ENCODE results near the gene PRR23E.

PRR23E gene

DNA sequence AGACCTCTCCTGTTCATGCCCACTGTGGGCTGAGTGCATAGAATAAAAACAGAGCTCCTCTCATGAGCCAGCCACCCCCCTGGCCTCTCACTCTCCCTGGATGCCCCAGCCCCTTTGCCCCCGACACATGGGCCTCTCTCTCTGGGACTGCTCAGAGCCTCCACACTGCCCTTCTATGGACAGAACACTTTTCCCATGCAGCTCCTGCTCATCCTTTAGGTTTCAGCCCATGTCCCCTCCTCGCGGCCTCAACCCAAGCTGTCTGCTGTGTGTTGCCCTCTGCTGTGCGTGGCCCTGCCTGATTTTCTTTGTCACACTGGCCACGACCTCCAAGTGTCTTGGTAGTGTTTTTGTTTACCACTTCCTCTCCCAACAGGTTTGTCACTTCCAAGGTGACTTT is 20.7 kb upstream of the PRR23E start:
- H3K27ac Mint-ChIP-seq, result no peak overlapping the region
- no peaks in the 10 kb centered on the region for H3K4me1 Mint-ChIP-seq
- H3K4me3 Mint-ChIP-seq, result no peak overlapping the region

DNA sequence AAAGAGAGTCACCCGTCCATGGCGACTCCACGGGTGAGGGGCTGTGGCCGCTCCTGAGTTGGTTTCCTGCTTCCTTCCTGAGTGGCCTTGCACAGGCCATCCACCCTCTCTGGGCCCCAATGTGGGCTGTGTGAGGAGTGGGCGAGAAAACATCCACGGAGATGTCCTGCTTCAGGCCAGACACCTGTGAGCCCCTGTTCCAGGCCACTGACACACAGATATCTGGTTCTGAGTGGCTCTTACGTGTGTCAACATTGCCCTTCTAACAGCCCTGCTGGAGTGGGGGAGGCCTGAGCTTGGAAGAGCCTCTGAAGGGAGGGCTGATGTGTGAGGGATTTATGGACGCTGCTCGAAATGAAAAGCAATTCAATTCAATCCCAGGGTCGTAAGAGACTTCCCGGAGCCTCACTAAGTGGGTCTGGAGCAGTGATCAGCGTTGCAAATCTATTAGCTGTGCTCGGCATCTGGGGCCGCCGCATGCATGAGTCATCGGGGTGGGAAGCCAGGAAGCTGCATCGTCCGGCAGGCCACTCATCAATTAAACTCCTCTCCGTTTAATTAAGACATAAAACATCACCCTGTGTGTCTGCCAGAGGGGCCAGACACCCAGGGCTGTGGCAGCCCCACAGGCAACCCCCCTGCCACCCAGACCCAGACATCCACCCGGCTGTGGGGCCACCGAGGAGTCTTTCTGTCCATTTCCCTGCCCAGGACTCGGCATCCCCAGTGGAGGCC is 20.0 kb upstream of the PRR23E start:
- Mint-ChIP-seq H3K9me3 (peaks cover 2% of the 10 kb centered on the region), H3K27ac (no peak overlapping the region)
- CTCF ChIA-PET, result no interaction called here

More for the DNA sequence above, 20.7 kb upstream of the PRR23E start:
- DNase-seq, result no peak
- H3K36me3 Mint-ChIP-seq, result no peaks in the 10 kb centered on the region
- no peaks in the 10 kb centered on the region for H3K9me3 Mint-ChIP-seq
- CTCF ChIA-PET, result no interaction called here
- peaks cover 12% of the 10 kb centered on the region for H3K27me3 Mint-ChIP-seq

DNA sequence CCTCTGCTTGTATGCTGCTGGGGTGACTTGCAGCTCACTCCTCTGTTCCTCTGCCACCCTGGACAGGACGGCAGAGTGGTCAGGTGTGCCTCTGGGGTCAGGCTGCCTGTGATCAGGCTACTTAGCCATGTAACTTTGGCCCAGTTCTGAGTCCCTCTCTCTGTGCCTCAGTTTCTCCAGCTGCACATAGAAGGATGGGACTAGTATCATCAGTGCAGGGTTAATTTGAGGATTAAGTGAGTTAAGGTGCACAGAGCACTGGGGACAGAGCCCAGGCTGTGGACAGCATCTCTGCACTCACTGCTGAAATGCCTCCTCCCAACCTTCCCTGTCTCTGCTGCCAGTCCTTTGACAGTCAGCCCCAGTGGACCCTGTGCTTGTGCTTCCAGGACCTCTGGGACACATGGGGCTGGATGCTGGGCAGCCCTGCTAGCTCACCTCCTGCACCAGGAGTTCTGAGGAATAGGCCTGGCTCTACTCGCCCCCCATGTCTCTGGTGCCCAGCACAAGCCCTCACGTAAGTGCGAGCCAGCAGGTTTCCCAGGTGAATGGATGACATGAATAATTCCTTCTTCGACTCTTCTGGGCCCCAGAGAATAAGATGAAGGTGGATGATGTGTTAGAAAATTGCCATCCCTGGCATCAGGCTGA is 19.3 kb upstream of the PRR23E start:
- H3K27me3 Mint-ChIP-seq, result peaks cover 12% of the 10 kb centered on the region
- H3K4me3 Mint-ChIP-seq, result no peak overlapping the region
- CTCF ChIA-PET, result no interaction called here
- no peaks in the 10 kb centered on the region for H3K36me3 Mint-ChIP-seq
- no peaks in the 10 kb centered on the region for H3K4me1 Mint-ChIP-seq
- H3K9me3 Mint-ChIP-seq, result peaks cover 2% of the 10 kb centered on the region
- no peak for DNase-seq
- H3K27ac Mint-ChIP-seq, result no peak overlapping the region

More for the DNA sequence above, 20.0 kb upstream of the PRR23E start:
- Mint-ChIP-seq H3K27me3 (peaks cover 12% of the 10 kb centered on the region), H3K36me3 (no peaks in the 10 kb centered on the region), H3K4me1 (no peaks in the 10 kb centered on the region), H3K4me3 (no peak overlapping the region)
- DNase-seq, result no peak

GRCh38 chr3:127174284-127174683 is 18.6 kb upstream of the PRR23E start:
- Mint-ChIP-seq H3K27ac (no peak overlapping the region), H3K9me3 (peaks cover 2% of the 10 kb centered on the region), H3K36me3 (no peaks in the 10 kb centered on the region), H3K4me3 (no peak overlapping the region), H3K27me3 (peaks cover 12% of the 10 kb centered on the region), H3K4me1 (no peaks in the 10 kb centered on the region)
- DNase-seq, result no peak
- CTCF ChIA-PET, result no interaction called here

GRCh38 chr3:127174715-127175140 is 18.2 kb upstream of the PRR23E start:
- Mint-ChIP-seq H3K4me1 (no peaks in the 10 kb centered on the region), H3K27me3 (peaks cover 12% of the 10 kb centered on the region), H3K27ac (no peak overlapping the region), H3K9me3 (peaks cover 2% of the 10 kb centered on the region), H3K4me3 (no peak overlapping the region), H3K36me3 (no peaks in the 10 kb centered on the region)
- no peak for DNase-seq
- CTCF ChIA-PET, result no interaction called here

- peaks cover 12% of the 10 kb centered on the region for H3K27me3 Mint-ChIP-seq
- no peak overlapping the region for H3K27ac Mint-ChIP-seq
- no peaks in the 10 kb centered on the region for H3K36me3 Mint-ChIP-seq
- no peak for DNase-seq
- peaks cover 2% of the 10 kb centered on the region for H3K9me3 Mint-ChIP-seq
- no peaks in the 10 kb centered on the region for H3K4me1 Mint-ChIP-seq
- CTCF ChIA-PET, result no interaction called here
- no peak overlapping the region for H3K4me3 Mint-ChIP-seq
Observed at GRCh38 chr3:127175272-127175671, 17.7 kb upstream of the PRR23E start.

DNA sequence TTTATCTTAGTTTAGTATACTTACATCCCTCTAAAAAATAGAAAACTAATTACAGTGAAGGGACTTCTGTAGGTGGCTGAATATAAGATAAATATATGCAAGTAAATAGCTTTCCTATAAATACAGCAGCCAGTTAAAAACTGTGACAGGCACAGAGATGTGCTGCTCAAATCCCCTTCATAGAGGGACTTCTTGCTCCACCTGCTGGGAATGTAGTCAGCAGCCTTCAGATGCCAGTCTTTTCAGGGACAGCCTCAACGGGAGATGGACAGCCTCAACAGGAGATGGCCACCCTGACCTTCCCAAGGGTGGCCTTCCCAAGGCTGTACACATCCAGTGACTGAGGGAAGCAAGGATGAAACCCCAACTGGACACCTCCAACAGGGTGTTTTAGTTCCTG is 15.7 kb upstream of the PRR23E start:
- CTCF ChIA-PET, result no interaction called here
- Mint-ChIP-seq H3K4me1 (no peaks in the 10 kb centered on the region), H3K27me3 (peaks cover 6% of the 10 kb centered on the region), H3K4me3 (no peak overlapping the region), H3K27ac (no peak overlapping the region), H3K9me3 (peaks cover 2% of the 10 kb centered on the region), H3K36me3 (no peaks in the 10 kb centered on the region)
- no peak for DNase-seq

- Mint-ChIP-seq H3K27me3 (no peaks in the 10 kb centered on the region), H3K4me1 (no peaks in the 10 kb centered on the region), H3K27ac (no peak overlapping the region), H3K9me3 (peaks cover 2% of the 10 kb centered on the region), H3K4me3 (no peak overlapping the region), H3K36me3 (no peaks in the 10 kb centered on the region)
- CTCF ChIA-PET, result no interaction called here
- DNase-seq, result no peak
Observed at GRCh38 chr3:127180859-127181258, 12.1 kb upstream of the PRR23E start.

DNA sequence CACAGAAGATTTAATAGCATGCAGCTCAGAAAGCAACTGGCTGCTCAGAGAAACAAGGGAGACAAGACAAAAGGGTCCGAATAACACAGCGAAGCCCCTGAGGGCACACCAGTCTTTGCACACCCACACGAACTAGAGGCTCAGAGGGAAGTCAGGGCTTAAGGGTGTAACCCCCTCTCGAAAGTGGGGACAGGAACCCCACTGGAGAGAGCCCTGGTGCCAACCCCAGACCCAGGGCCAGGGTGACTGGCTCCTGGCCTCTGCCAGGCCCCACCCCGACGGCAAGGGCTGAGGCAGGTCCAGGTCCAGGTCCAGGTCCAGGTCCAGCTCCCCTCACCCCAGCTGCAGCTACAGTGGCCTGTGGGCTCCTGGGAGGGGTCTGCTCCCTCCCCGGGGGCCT is 10.5 kb upstream of the PRR23E start:
- CTCF ChIA-PET, result no interaction called here
- DNase-seq, result no peak
- Mint-ChIP-seq H3K36me3 (no peaks in the 10 kb centered on the region), H3K27ac (no peak overlapping the region), H3K4me3 (no peak overlapping the region), H3K9me3 (peaks cover 2% of the 10 kb centered on the region), H3K4me1 (no peaks in the 10 kb centered on the region), H3K27me3 (no peaks in the 10 kb centered on the region)

- no peak for DNase-seq
- no peaks in the 10 kb centered on the region for H3K9me3 Mint-ChIP-seq
- no peak overlapping the region for H3K27ac Mint-ChIP-seq
- H3K36me3 Mint-ChIP-seq, result no peaks in the 10 kb centered on the region
- H3K4me1 Mint-ChIP-seq, result no peaks in the 10 kb centered on the region
- no peaks in the 10 kb centered on the region for H3K27me3 Mint-ChIP-seq
- CTCF ChIA-PET, result no interaction called here
- H3K4me3 Mint-ChIP-seq, result no peak overlapping the region
Observed at GRCh38 chr3:127182848-127183714, 9.8 kb upstream of the PRR23E start.

DNA sequence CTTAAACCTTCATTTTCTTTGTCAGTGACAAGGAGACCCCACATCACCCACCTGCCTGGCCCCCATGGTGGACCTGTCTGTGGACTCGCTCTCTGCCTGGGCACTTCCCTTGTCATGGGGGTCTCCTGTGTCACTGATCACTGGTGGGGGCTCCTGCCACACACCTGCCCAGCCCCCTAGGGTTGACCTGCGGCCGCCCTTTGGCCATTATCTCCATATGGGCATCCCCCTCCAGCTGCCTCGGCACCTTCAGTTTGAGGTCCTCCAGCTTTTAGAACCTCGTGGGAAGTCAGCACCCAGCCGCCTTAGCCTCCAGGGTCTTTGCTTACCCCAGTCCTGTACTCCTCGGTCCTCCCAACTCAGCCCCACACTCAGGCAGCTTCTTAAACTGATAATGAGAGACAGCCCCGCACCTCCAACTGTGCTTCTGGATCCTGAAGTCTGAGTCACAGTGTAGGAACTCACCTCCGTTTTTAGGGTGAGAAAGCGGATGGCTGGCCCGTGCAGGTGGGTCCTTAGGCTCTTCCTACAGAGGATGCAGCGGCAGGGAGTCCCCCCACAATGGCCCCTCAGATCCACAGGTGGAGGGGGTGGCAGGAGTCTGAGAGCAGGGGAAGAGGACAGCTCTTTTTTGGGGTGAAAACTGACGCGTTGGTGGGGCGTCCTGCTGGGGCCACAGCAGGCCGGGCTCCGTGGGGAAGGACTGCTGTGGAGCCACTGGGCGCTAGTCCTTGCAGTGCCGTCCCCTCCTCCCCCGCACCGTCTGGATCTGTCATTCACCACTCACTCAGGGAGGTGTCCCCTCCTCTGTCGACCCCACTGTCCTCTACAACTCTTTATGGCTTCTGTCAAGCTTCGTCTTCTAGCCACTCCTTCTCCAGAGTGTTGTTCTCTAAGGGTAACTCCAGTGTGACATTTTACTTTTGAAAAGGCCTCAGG is 8.7 kb upstream of the PRR23E start:
- Mint-ChIP-seq H3K9me3 (no peaks in the 10 kb centered on the region), H3K36me3 (no peaks in the 10 kb centered on the region), H3K4me3 (no peak overlapping the region), H3K27me3 (no peaks in the 10 kb centered on the region), H3K27ac (no peak overlapping the region), H3K4me1 (no peaks in the 10 kb centered on the region)
- DNase-seq, result no peak
- CTCF ChIA-PET, result no interaction called here

DNA sequence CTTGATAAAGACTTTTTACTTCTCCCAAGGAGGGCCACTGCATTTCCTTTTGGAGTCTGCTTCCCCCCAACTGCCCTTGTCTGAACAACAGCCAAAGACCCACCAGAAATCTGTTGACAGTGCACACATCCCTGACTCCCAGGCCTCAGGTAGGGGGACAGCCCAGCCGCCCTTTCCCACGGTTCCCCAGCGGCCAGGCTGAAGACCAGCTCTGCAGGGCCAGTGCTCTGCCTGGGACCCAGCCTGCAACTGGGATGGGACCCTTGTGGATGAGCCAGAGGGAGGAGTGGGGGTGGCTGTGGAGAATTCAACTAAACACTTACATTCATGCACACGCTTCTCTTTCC is 8.1 kb upstream of the PRR23E start:
- no peaks in the 10 kb centered on the region for H3K27me3 Mint-ChIP-seq
- no peak overlapping the region for H3K4me3 Mint-ChIP-seq
- CTCF ChIA-PET, result no interaction called here
- no peaks in the 10 kb centered on the region for H3K9me3 Mint-ChIP-seq
- no peak for DNase-seq
- no peaks in the 10 kb centered on the region for H3K4me1 Mint-ChIP-seq
- no peak overlapping the region for H3K27ac Mint-ChIP-seq
- H3K36me3 Mint-ChIP-seq, result no peaks in the 10 kb centered on the region

GRCh38 chr3:127185268-127185667 is 7.7 kb upstream of the PRR23E start:
- DNase-seq, result no peak
- no peaks in the 10 kb centered on the region for H3K4me1 Mint-ChIP-seq
- H3K9me3 Mint-ChIP-seq, result no peaks in the 10 kb centered on the region
- H3K4me3 Mint-ChIP-seq, result no peak overlapping the region
- H3K36me3 Mint-ChIP-seq, result no peaks in the 10 kb centered on the region
- CTCF ChIA-PET, result no interaction called here
- H3K27ac Mint-ChIP-seq, result no peak overlapping the region
- H3K27me3 Mint-ChIP-seq, result no peaks in the 10 kb centered on the region

Measured in activated naive CD4-positive, alpha-beta T cell treated with anti-CD3 and anti-CD28 coated beads, Interleukin-2, amount 10 ng/mL, durations not matched to agents 7 days and 5 days (primary cell).